ENCODE data around the gene SLC39A8. TPM values are rescaled to one million over a fixed set of nuclear protein-coding genes. Genes with fewer than 3 reads are reported as not detected.
"Not testable (repeated sequence)": the region's sequence is repeated elsewhere in the genome, so short reads cannot be mapped to it uniquely, and the experiment has no call there.

The SLC39A8 gene
- total RNA-seq, 1 experiment from 2014 or later, result 11.1 TPM

DNA sequence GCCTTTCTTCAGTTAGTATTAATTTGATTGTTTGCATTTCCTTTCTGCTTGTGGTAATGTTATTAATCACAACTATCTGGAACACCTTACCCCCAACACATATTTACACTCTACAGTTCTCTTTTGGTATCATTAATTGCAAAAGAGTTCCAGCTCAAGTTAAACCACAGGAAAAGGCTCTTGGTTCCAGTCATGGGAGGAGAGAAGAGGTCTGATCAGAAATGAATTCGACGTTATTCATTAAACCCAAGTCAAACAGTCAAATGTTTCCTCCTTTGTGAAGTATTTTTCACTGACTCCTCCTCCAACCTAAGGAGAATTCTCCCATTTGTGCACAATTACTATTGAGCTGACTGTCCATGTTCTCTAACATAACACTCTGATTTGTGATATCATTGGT, 91.4 kb downstream of the SLC39A8 start:
- in situ Hi-C loops (cut with HindIII; ENCODE audit: low sequenced_read_pairs), result no loop called here
- no peak for DNase-seq (ENCODE audit: low spot score)

DNA sequence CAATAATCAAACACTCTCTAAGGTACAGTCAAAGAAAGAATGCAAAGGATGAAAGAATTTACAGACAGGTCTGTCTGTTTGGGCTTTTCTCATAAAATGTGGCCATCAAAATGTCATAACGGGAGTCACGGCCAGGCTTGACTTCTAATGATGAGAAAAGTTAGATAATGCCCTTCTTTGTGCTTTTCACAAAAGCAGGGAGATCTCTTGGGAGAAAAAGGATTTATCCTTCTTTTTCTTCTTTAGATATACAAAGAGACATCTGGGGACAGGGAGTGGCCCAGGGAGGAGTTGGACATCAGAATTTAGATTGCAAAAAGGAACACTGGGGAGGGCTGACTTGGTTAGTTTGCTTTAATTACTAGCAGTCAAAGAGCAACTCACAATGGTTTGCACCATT, 93.1 kb downstream of the SLC39A8 start:
- DNase-seq (ENCODE audit: low spot score), result no peak
- in situ Hi-C loops (cut with HindIII; ENCODE audit: low sequenced_read_pairs), result no loop called here

DNA sequence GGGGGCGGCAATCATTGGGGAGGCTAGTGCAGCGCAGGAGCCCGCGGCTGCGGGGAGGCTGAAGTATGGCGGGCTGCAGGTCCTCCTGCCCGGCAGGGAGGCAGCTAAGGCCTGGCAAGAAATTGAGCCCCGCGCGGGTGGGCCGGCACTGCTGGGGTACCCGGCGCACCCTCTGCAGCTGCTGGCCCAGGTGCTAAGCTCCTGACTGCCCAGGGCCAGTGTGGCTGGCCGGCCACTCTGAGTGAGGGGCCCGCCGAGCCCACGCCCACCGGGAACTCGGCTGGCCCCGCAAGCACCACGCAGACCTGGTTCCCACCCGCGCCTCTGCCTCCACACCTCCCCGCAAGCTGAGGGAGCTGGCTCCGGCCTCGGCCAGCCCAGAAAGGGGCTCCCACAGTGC, 94.9 kb downstream of the SLC39A8 start:
- in situ Hi-C loops (cut with HindIII; ENCODE audit: low sequenced_read_pairs), result no loop called here
- DNase-seq (ENCODE audit: low spot score), result no peak

- in situ Hi-C loops (cut with HindIII; ENCODE audit: low sequenced_read_pairs), result no loop called here
- no peak for DNase-seq (ENCODE audit: low spot score)
Observed at GRCh38 chr4:102247041-102247440, 98.2 kb downstream of the SLC39A8 start.

DNA sequence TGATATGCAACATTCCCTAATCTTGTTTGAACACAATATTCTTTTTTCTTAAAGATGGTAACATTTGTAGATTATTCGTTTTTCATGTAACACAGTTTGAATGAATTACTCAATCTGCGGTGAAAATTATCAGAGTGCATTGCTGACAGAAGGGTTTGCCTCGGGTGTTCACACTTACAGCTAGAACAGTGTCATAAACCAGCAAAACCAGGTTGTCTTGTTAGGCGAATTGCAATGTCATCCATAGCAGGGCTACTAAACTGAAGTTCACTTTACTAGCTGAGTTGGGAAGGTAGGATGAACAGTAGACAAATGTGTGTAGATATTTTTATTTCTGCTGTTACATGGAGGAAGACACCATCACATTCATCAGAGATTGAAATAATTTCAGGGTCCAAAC, 98.9 kb downstream of the SLC39A8 start:
- in situ Hi-C loops (cut with HindIII; ENCODE audit: low sequenced_read_pairs), result no loop called here
- no peak for DNase-seq (ENCODE audit: low spot score)

- in situ Hi-C loops (cut with HindIII; ENCODE audit: low sequenced_read_pairs), result no loop called here
- DNase-seq (ENCODE audit: low spot score), result no peak
Observed at GRCh38 chr4:102244878-102245535, 100.3 kb downstream of the SLC39A8 start.

GRCh38 chr4:102243296-102243695, 102.0 kb downstream of the SLC39A8 start:
- not testable (repeated sequence) for DNase-seq (ENCODE audit: low spot score)

GRCh38 chr4:102234243-102234838, 110.9 kb downstream of the SLC39A8 start:
- no peak for DNase-seq (ENCODE audit: low spot score)
- in situ Hi-C loops (cut with HindIII; ENCODE audit: low sequenced_read_pairs), result no loop called here

More at GRCh38 chr4:102243296-102243695, 102.0 kb downstream of the SLC39A8 start:
- in situ Hi-C loops (cut with HindIII; ENCODE audit: low sequenced_read_pairs), result not testable (repeated sequence)

GRCh38 chr4:102230194-102230593, 115.1 kb downstream of the SLC39A8 start:
- no peak for DNase-seq (ENCODE audit: low spot score)
- in situ Hi-C loops (cut with HindIII; ENCODE audit: low sequenced_read_pairs), result no loop called here

DNA sequence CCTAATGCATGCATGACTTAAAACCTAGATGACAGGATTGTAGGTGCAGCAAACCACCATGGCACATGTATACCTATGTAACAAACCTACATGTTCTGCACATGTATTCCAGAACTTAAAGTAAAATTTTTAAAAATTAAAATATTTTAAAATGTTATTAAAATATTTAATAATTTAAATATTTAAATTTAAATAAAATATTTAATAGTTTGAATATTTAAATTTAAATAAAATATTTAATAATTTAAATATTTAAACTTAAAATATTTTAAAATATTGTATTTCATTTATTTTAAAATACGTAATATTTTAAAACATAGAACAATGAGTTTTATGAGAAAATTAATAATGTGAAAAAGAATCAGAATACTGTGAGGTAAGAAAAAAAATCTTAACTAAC, 117.9 kb downstream of the SLC39A8 start:
- no peak for DNase-seq (ENCODE audit: low spot score)
- in situ Hi-C loops (cut with HindIII; ENCODE audit: low sequenced_read_pairs), result no loop called here

GRCh38 chr4:102223461-102223860, 121.8 kb downstream of the SLC39A8 start:
- in situ Hi-C loops (cut with HindIII; ENCODE audit: low sequenced_read_pairs), result no loop called here
- no peak for DNase-seq (ENCODE audit: low spot score)

GRCh38 chr4:102222838-102223409, 122.4 kb downstream of the SLC39A8 start:
- no peak for DNase-seq (ENCODE audit: low spot score)
- in situ Hi-C loops (cut with HindIII; ENCODE audit: low sequenced_read_pairs), result no loop called here

- DNase-seq (ENCODE audit: low spot score), result no peak
- in situ Hi-C loops (cut with HindIII; ENCODE audit: low sequenced_read_pairs), result no loop called here
Observed at GRCh38 chr4:102219129-102219528, 126.2 kb downstream of the SLC39A8 start.

DNA sequence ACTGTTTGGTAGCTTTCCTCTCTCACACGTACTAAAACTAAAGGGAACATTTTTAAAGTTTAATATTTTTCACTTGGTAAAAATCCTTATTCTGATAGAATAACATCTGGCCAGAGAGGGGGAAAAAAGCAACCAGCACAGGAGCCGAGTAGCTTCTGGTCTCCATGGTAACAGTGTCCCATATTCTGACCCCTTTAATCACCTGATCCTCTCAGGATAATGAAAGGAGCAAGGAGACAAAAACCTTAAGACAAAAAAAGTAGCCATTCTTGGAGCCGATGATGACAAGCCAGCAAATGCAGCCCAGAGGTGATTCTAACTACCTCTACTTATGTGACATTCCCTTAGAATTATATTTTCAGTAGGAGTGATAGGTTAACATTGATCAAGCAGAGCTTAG, 126.6 kb downstream of the SLC39A8 start:
- in situ Hi-C loops (cut with HindIII; ENCODE audit: low sequenced_read_pairs), result no loop called here
- no peak for DNase-seq (ENCODE audit: low spot score)

DNA sequence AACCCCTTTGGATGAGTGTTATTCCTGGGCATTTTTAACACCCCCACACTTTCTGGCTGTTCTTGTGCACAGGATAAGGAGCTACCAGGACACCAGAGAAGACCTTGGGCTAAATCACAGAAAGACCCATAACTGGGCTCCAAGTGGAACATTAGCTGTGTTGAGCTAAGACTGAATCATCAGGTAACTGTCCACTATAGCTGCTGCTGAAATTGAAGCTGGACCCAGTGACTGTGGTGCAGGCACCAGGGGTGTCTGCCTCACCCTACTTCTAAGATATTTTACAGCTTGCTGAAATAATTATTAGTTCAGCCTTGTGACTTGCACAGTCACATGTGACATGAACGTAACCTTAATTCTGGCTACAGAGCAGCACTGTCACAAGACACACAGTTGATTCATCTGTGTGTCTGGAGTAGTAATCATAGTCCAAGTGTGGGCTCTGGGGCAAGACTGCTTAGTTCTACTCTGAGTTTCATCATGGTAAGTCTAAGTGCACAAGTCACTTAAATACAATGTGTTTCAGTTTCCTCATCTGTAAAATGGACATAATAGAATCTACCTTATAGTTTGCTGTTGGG, 127.4 kb downstream of the SLC39A8 start:
- no peak for DNase-seq (ENCODE audit: low spot score)
- in situ Hi-C loops (cut with HindIII; ENCODE audit: low sequenced_read_pairs), result no loop called here

- DNase-seq (ENCODE audit: low spot score), result peak; percentile 20
Observed at GRCh38 chr4:102217345-102217744, 127.9 kb downstream of the SLC39A8 start.

DNA sequence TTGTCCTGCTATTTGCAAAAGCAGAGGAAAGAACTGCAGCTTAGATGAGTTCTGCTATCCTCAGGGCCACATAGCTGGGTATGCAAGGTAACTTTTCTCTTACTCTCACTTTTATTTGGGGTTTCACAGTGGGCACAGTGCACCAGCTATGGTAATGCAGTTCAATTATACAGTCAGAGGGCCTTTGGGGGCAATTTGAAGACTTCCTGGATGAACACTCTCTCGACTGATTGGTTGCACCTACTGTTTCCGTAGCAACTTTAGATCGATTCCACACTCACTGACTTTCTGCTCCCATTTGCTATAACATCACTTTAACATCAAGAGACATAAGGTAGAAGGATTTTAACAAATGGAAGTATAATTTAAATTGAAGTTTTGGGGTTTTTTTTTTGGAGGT, 128.6 kb downstream of the SLC39A8 start:
- DNase-seq (ENCODE audit: low spot score), result no peak
- in situ Hi-C loops (cut with HindIII; ENCODE audit: low sequenced_read_pairs), result no loop called here

More at GRCh38 chr4:102217345-102217744, 127.9 kb downstream of the SLC39A8 start:
- in situ Hi-C loops (cut with HindIII; ENCODE audit: low sequenced_read_pairs), result no loop called here

DNA sequence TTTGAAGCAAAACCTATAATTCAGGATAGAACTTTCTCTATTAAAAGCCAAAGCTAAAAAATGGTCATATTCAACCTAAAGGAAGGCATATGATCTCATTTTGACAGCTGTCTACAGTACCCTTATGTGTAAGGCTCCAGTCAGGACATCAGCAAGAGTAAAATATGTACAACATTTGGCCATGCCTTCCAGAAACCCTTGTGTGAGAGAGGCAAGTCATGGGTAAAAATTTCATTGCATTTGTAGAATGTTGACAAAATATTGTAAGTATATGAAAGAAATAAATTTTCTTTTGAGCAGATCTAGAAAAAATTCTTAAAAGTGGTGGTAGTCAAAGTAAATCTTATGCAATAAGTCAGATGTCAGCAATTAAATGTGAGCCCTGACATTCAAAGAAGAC, 132.3 kb downstream of the SLC39A8 start:
- in situ Hi-C loops (cut with HindIII; ENCODE audit: low sequenced_read_pairs), result no loop called here
- DNase-seq (ENCODE audit: low spot score), result no peak
